ENCODE measurements around the gene TIMD4. TPM values are rescaled to one million over a fixed set of nuclear protein-coding genes. Genes with fewer than 3 reads are reported as not detected.

TIMD4 gene
- polyA plus RNA-seq, 3 donors: 0.14 TPM; not detected in 2

DNA sequence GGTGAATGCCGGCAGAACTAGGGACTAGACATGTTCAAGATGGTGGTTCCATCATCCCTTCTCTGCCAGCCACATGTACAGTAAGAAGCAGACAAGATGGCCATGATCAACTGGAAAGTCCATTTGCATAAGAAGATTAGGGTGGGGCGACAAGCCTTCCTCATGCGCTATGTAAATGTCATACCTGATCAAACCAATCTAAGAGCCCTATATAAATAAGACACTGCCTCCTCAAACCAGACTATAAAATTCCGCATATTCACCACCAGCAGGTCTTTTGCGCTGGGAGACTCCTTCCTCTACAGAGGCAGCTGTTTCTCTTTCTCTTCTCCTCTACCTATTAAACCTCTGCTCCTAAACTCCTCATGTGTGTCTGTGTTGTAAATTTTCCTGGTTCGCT is 53.8 kb downstream of the TIMD4 start:
- Mint-ChIP-seq H3K27ac (no peak overlapping the region), H3K9me3 (peaks cover 0 to 4% (median 0%) of the 10 kb centered on the region in 7 donors), H3K27me3 (ENCODE audit: low read depth in 3 of 3) (peaks cover 2 to 3% (median 2%) of the 10 kb centered on the region in 3 donors), H3K36me3 (no peaks in the 10 kb centered on the region), H3K4me1 (peaks cover 9% of the 10 kb centered on the region), H3K4me3 (no peak overlapping the region)
- H3K4me1 ChIP-seq (ENCODE audit: control insufficient read depth in 1 of 2, insufficient read depth in 2 of 2, low read length in 2 of 2): peaks cover 9 to 11% of the 10 kb centered on the region in 2 donors
- H4K20me1 ChIP-seq (ENCODE audit: insufficient read depth, low read length): no peaks in the 10 kb centered on the region
- H3K4me2 ChIP-seq (replicated peaks; ENCODE audit: extremely low read depth, low read length, poor library complexity, severe bottlenecking): no peak overlapping the region
- H3K9ac ChIP-seq (ENCODE audit: insufficient read depth, low read length, poor library complexity, severe bottlenecking): no peak overlapping the region
- no peaks in the 10 kb centered on the region for H3K9me3 ChIP-seq (replicated peaks in 1 of 2; ENCODE audit: control insufficient read depth in 1 of 2, insufficient read depth in 1 of 2, low read length in 2 of 2)
- no peak overlapping the region for H2AFZ ChIP-seq (ENCODE audit: insufficient read depth, low read depth, low read length, poor library complexity, severe bottlenecking)
- H3K27ac ChIP-seq (ENCODE audit: low read depth in 1 of 2, low read length in 2 of 2): no peak overlapping the region
- no peak overlapping the region for H3K4me3 ChIP-seq (replicated peaks in 1 of 3; ENCODE audit: low read depth in 2 of 3, low read length in 3 of 3)
- H3K27me3 ChIP-seq (ENCODE audit: control insufficient read depth in 2 of 2, insufficient read depth in 2 of 2, low read length in 2 of 2): no peaks in the 10 kb centered on the region
- 92% methylated on average over 2 of the region's 6 CpGs for WGBS (ENCODE audit: insufficient coverage)
- TF ChIP-seq, protein P1, sequence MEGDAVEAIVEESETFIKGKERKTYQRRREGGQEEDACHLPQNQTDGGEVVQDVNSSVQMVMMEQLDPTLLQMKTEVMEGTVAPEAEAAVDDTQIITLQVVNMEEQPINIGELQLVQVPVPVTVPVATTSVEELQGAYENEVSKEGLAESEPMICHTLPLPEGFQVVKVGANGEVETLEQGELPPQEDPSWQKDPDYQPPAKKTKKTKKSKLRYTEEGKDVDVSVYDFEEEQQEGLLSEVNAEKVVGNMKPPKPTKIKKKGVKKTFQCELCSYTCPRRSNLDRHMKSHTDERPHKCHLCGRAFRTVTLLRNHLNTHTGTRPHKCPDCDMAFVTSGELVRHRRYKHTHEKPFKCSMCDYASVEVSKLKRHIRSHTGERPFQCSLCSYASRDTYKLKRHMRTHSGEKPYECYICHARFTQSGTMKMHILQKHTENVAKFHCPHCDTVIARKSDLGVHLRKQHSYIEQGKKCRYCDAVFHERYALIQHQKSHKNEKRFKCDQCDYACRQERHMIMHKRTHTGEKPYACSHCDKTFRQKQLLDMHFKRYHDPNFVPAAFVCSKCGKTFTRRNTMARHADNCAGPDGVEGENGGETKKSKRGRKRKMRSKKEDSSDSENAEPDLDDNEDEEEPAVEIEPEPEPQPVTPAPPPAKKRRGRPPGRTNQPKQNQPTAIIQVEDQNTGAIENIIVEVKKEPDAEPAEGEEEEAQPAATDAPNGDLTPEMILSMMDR (IDR thresholded peaks at IDR 0.05): no peak
- no peaks in the 10 kb centered on the region for H3K79me2 ChIP-seq (ENCODE audit: insufficient read depth, low read length)
- intact Hi-C loops (cut with micrococcal nuclease): no loop called here
- no peaks in the 10 kb centered on the region for H3K36me3 ChIP-seq (replicated peaks in 1 of 2; ENCODE audit: control insufficient read depth in 1 of 2, insufficient read depth in 2 of 2, low read length in 2 of 2)
- DNase-seq: no peak

DNA sequence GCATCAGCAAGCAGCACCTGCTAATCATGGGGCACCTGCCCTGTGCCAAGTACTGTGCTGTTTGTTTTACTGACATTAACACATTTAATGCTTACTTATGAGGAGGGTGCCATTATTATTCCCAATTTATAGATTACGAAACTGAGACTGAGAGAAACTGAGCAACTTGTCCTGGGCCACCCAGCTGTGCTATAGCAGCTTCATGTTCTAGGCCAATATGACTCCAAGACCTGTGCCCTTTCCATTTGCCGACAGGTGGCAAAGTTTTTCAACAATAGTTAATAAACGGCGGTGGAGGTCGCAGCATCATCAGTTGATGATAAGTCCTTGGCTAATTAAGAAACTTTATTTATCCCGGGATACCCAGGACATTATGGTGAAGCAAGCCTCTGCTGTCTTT is 55.4 kb downstream of the TIMD4 start:
- H3K9me3 ChIP-seq (replicated peaks in 1 of 2; ENCODE audit: control insufficient read depth in 1 of 2, insufficient read depth in 1 of 2, low read length in 2 of 2): no peaks in the 10 kb centered on the region
- no peak overlapping the region for H2AFZ ChIP-seq (ENCODE audit: insufficient read depth, low read depth, low read length, poor library complexity, severe bottlenecking)
- no peak overlapping the region for H3K9ac ChIP-seq (ENCODE audit: insufficient read depth, low read length, poor library complexity, severe bottlenecking)
- no peaks in the 10 kb centered on the region for H3K27me3 ChIP-seq (ENCODE audit: control insufficient read depth in 2 of 2, insufficient read depth in 2 of 2, low read length in 2 of 2)
- H3K27ac ChIP-seq (ENCODE audit: low read depth in 1 of 2, low read length in 2 of 2): no peak overlapping the region
- intact Hi-C loops (cut with micrococcal nuclease): no loop called here
- no peak overlapping the region for H3K27ac Mint-ChIP-seq
- no peak for DNase-seq
- H3K4me3 ChIP-seq (replicated peaks in 1 of 3; ENCODE audit: low read depth in 2 of 3, low read length in 3 of 3): no peak overlapping the region
- H4K20me1 ChIP-seq (ENCODE audit: insufficient read depth, low read length): no peaks in the 10 kb centered on the region
- H3K4me2 ChIP-seq (replicated peaks; ENCODE audit: extremely low read depth, low read length, poor library complexity, severe bottlenecking): no peak overlapping the region
- H3K36me3 ChIP-seq (replicated peaks in 1 of 2; ENCODE audit: control insufficient read depth in 1 of 2, insufficient read depth in 2 of 2, low read length in 2 of 2): no peaks in the 10 kb centered on the region
- no peaks in the 10 kb centered on the region for H3K9me3 Mint-ChIP-seq
- H3K27me3 Mint-ChIP-seq (ENCODE audit: low read depth in 3 of 3): peaks cover 1 to 3% (median 2%) of the 10 kb centered on the region in 3 donors
- no peak overlapping the region for H3K4me3 Mint-ChIP-seq
- TF ChIP-seq, protein P1 (IDR thresholded peaks at IDR 0.05): no peak
- H3K36me3 Mint-ChIP-seq: no peaks in the 10 kb centered on the region
- no peaks in the 10 kb centered on the region for H3K4me1 Mint-ChIP-seq
- 92% methylated on average over 5 of the region's 6 CpGs for WGBS (ENCODE audit: insufficient coverage)
- H3K79me2 ChIP-seq (ENCODE audit: insufficient read depth, low read length): no peaks in the 10 kb centered on the region
- no peaks in the 10 kb centered on the region for H3K4me1 ChIP-seq (ENCODE audit: control insufficient read depth in 1 of 2, insufficient read depth in 2 of 2, low read length in 2 of 2)
